Upper lobe of right lung (tissue), 1 donor: Measurements from ENCODE around the gene VPS11. TPM values are rescaled to one million over a fixed set of nuclear protein-coding genes. Genes with fewer than 3 reads are reported as not detected.

Experiments used
- ATAC-seq: fragments of 200-7000 bp; cut with Tn5 transposase; one replicate; pipeline ENCODE4 v1.9.1; 2020; ENCODE audit warnings: mild to moderate bottlenecking, moderate library complexity
- DNase-seq: peaks from one replicate; pipeline ENCODE4 v3.0.0-alpha.2; 2020
- H3K27ac ChIP-seq: fragments of 200-600 bp; one replicate; pipeline ENCODE4 v1.8.0; 2022
- H3K27me3 ChIP-seq: fragments of 200-600 bp; one replicate; pipeline ENCODE4 v1.8.0; 2022; ENCODE audit warnings: mild to moderate bottlenecking
- H3K36me3 ChIP-seq: fragments of 200-600 bp; one replicate; pipeline ENCODE4 v1.8.0; 2022
- H3K4me1 ChIP-seq: fragments of 200-600 bp; one replicate; pipeline ENCODE4 v1.8.0; 2022
- H3K4me3 ChIP-seq: fragments of 200-600 bp; one replicate; pipeline ENCODE4 v1.8.0; 2022; ENCODE audit warnings: mild to moderate bottlenecking
- H3K9me3 ChIP-seq: fragments of 200-600 bp; one replicate; pipeline ENCODE4 v1.8.0; 2022
- intact Hi-C: fragments of 100-400 bp; cut with DNase I; formaldehyde crosslinking; loops from one replicate; pipeline ENCODE4 v1.11.0; 2022
- total RNA-seq: library from RNA; stranded (reverse); fragmentation: NEBNext Ultra II Directional; extraction: Animal tissue kit (Norgen Biotek cat#: 25700); gene quantifications from one replicate; pipeline ENCODE4 v1.2.1, GENCODE V29; 2021
- TF ChIP-seq, protein P1 (sequence below): fragments of 200-600 bp; IDR thresholded peaks from one replicate; pipeline ENCODE4 v1.8.0; 2022; ENCODE audit warnings: antibody characterized with exemption
- donor health status: DM: no; HTN: yes; CAD: no; lungs with severe emphysema.

The VPS11 gene
- total RNA-seq, 1 donor from 2014 or later, result 41.5 TPM

- Histone ChIP-seq H3K27ac (no peak overlapping the region), H3K4me3 (no peak overlapping the region), H3K36me3 (peaks cover 33% of the 10 kb centered on the region), H3K9me3 (no peaks in the 10 kb centered on the region), H3K4me1 (peaks cover 38% of the 10 kb centered on the region), H3K27me3 (no peaks in the 10 kb centered on the region)
- intact Hi-C loops, result no loop called here
- DNase-seq (no peak), ATAC-seq (no peak)
- TF ChIP-seq, protein P1, sequence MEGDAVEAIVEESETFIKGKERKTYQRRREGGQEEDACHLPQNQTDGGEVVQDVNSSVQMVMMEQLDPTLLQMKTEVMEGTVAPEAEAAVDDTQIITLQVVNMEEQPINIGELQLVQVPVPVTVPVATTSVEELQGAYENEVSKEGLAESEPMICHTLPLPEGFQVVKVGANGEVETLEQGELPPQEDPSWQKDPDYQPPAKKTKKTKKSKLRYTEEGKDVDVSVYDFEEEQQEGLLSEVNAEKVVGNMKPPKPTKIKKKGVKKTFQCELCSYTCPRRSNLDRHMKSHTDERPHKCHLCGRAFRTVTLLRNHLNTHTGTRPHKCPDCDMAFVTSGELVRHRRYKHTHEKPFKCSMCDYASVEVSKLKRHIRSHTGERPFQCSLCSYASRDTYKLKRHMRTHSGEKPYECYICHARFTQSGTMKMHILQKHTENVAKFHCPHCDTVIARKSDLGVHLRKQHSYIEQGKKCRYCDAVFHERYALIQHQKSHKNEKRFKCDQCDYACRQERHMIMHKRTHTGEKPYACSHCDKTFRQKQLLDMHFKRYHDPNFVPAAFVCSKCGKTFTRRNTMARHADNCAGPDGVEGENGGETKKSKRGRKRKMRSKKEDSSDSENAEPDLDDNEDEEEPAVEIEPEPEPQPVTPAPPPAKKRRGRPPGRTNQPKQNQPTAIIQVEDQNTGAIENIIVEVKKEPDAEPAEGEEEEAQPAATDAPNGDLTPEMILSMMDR, result no peak
Measured at GRCh38 chr11:119027561-119028345, 39.9 kb upstream of the VPS11 start.

- H3K4me1 ChIP-seq, result peaks cover 32% of the 10 kb centered on the region
- no peak for DNase-seq
- no peaks in the 10 kb centered on the region for H3K27me3 ChIP-seq
- peak overlapping the region; percentile 69 for H3K27ac ChIP-seq
- TF ChIP-seq, protein P1, result no peak
- no peaks in the 10 kb centered on the region for H3K9me3 ChIP-seq
- H3K4me3 ChIP-seq, result no peak overlapping the region
- no peak for ATAC-seq
- H3K36me3 ChIP-seq, result peaks cover 25% of the 10 kb centered on the region
- intact Hi-C loops, result no loop called here
Measured at GRCh38 chr11:119028346-119029068, 39.1 kb upstream of the VPS11 start.

- TF ChIP-seq, protein P1, result no peak
- intact Hi-C loops, result no loop called here
- peaks cover 27% of the 10 kb centered on the region for H3K4me1 ChIP-seq
- H3K4me3 ChIP-seq, result no peak overlapping the region
- peak overlapping the region; percentile 69 for H3K27ac ChIP-seq
- H3K9me3 ChIP-seq, result no peaks in the 10 kb centered on the region
- DNase-seq (no peak), ATAC-seq (no peak)
- H3K36me3 ChIP-seq, result peaks cover 20% of the 10 kb centered on the region
- no peaks in the 10 kb centered on the region for H3K27me3 ChIP-seq
Measured at GRCh38 chr11:119029069-119029339, 38.6 kb upstream of the VPS11 start.

DNA sequence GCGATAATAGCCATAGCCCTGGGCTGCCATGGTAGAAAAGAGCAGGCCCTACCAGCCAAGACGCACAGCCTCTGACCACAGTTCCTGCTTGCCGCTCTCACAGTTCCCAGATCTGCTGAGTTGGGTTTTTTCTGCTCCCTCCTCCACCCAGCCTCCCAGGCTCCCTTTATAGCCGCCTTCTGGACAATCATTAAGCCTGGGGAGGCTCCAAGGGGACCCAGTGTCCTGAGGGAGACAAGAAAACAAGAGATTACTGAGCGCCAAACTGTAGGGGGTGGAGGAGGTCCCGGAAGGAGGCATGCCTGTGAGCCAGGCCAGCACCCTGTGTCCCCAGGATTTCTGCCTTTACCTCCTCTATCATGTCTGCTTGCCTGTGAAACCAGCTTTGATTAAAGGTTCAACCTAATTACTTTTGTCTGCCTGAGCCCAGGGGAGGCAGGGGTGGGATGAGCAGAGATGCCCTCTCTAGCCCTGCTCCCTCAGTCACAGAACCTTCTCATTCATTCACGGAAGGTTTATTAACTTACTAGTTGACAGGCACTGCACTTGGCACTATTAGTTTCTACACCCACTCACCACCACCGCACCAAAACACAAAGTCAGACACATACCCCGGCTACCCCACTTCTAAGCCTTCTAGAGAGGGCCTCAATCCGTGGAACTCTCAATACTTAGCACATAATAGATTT, 38.1 kb upstream of the VPS11 start:
- Histone ChIP-seq H3K4me1 (peaks cover 23% of the 10 kb centered on the region), H3K4me3 (peak overlapping the region; percentile 71), H3K27me3 (no peaks in the 10 kb centered on the region), H3K9me3 (no peaks in the 10 kb centered on the region), H3K36me3 (peaks cover 15% of the 10 kb centered on the region), H3K27ac (peak overlapping the region; percentile 69)
- no peak for DNase-seq
- ATAC-seq, result peak; percentile 2
- intact Hi-C loops, result no loop called here
- TF ChIP-seq, protein P1, result no peak

DNA sequence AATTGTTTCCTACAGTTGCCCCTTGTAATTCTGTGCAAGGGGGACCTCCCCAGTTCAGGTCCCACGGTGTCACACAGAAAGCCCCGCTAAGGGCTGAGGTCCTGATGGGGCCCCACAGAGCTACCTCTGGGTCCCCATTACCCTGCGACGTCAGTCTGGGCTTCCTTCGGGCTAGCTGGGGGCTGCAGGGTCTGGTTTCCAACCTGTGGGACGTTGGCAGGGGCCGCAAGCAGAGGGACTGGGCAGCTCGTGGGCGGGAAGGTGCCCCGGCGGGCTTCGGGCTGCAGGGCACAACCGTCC, 37.6 kb upstream of the VPS11 start:
- Histone ChIP-seq H3K4me3 (peak overlapping the region; percentile 71), H3K27ac (peak overlapping the region; percentile 69), H3K4me1 (peaks cover 20% of the 10 kb centered on the region), H3K9me3 (no peaks in the 10 kb centered on the region), H3K27me3 (no peaks in the 10 kb centered on the region), H3K36me3 (peaks cover 10% of the 10 kb centered on the region)
- no peak for DNase-seq
- intact Hi-C loops, result no loop called here
- no peak for ATAC-seq
- TF ChIP-seq, protein P1, result no peak
